ENCODE measurements around the gene CEP170B. TPM values are rescaled to one million over a fixed set of nuclear protein-coding genes. Genes with fewer than 3 reads are reported as not detected.
A peak's percentile ranks its signal among the peaks of the same experiment; 100 is the strongest.

CEP170B gene
- total RNA-seq, 3 donors from 2014 or later, result 10.1 to 14.8 (median 13.8) TPM

DNA sequence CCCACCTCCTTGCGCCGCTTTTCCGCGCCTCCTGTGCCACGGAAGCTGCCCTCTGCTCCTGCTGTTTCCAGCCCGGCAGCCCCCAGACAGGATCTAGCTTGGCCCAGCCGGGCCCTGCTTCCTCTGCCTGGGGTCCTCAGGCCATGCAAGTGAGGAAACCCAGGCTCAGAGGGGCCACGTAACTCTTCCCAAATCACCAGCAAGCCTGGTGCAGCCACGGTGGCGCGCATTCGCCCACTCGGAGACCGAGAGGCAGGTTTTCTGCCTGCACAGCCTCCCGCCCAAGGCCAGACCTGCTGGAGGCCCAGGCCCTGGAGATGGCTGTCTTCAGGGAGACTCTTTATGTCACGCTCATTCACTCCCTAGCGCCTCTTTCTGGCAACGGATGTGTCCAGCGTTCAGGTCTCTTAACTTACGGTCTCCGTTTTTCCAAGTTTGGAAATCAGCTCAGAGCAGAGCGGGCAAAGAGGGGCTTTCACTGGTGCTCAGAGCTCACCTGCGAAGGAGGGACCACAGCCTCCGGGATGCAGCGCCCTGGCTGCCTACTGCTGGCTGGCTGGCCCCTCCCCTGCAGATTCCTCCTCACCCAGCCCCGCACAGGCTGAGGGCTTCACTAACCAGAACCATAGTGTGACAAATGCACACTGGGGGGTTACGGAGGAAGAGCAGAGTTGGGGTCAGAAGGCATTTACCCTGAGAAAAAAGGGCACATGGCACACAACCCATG lies 20.6 kb upstream of the CEP170B start:
- H3K36me3 ChIP-seq, result no peaks in the 10 kb centered on the region
- intact Hi-C loops (cut with DNase I; ENCODE audit: low total_unique reads), result no loop called here
- H3K9me3 ChIP-seq, result no peaks in the 10 kb centered on the region
- TF ChIP-seq POLR2AphosphoS5 (IDR thresholded peaks at IDR 0.05) (no peak), CTCF (IDR thresholded peaks at IDR 0.05) (no peak), POLR2A (IDR thresholded peaks at IDR 0.05) (no peak)
- H3K27ac ChIP-seq, result no peak overlapping the region
- peaks cover 2 to 4% of the 10 kb centered on the region in 2 donors for H3K4me1 ChIP-seq
- peak in 1 of 2 donors; percentile 40 for DNase-seq (ENCODE audit: low spot score in 2 of 2)
- peak overlapping the region; percentile 33 to 66 (median 49) for H3K4me3 ChIP-seq
- H3K27me3 ChIP-seq, result peaks cover 0 to 17% of the 10 kb centered on the region in 2 donors

- Histone ChIP-seq H3K36me3 (no peaks in the 10 kb centered on the region), H3K9me3 (no peaks in the 10 kb centered on the region), H3K27ac (no peak overlapping the region), H3K27me3 (peaks cover 0 to 17% of the 10 kb centered on the region in 2 donors), H3K4me1 (peaks cover 2 to 4% of the 10 kb centered on the region in 2 donors), H3K4me3 (no peak overlapping the region)
- intact Hi-C loops (cut with DNase I; ENCODE audit: low total_unique reads), result no loop called here
- DNase-seq (ENCODE audit: low spot score in 2 of 2), result peak in 1 of 2 donors; percentile 34
- TF ChIP-seq POLR2AphosphoS5 (IDR thresholded peaks at IDR 0.05), result no peak
- no peak for TF ChIP-seq POLR2A (IDR thresholded peaks at IDR 0.05)
- no peak for TF ChIP-seq CTCF (IDR thresholded peaks at IDR 0.05)
These were observed 19.9 kb upstream of the CEP170B start for GRCh38 chr14:104845033-104845666.

- H3K9me3 ChIP-seq, result no peaks in the 10 kb centered on the region
- peaks cover 0 to 17% of the 10 kb centered on the region in 2 donors for H3K27me3 ChIP-seq
- no peaks in the 10 kb centered on the region for H3K36me3 ChIP-seq
- TF ChIP-seq POLR2AphosphoS5 (IDR thresholded peaks at IDR 0.05), result no peak
- TF ChIP-seq CTCF (IDR thresholded peaks at IDR 0.05), result no peak
- TF ChIP-seq POLR2A (IDR thresholded peaks at IDR 0.05), result no peak
- peaks cover 2 to 4% of the 10 kb centered on the region in 2 donors for H3K4me1 ChIP-seq
- DNase-seq (ENCODE audit: low spot score in 2 of 2), result peak in 1 of 2 donors; percentile 6
- intact Hi-C loops (cut with DNase I; ENCODE audit: low total_unique reads), result no loop called here
- H3K4me3 ChIP-seq, result no peak overlapping the region
- no peak overlapping the region for H3K27ac ChIP-seq
These were observed 19.1 kb upstream of the CEP170B start for GRCh38 chr14:104845834-104846441.

GRCh38 chr14:104852280-104852663 lies 12.8 kb upstream of the CEP170B start:
- H3K4me3 ChIP-seq, result no peak overlapping the region

More at GRCh38 chr14:104852280-104852663, 12.8 kb upstream of the CEP170B start:
- Histone ChIP-seq H3K27me3 (no peaks in the 10 kb centered on the region), H3K27ac (no peak overlapping the region), H3K4me1 (no peaks in the 10 kb centered on the region), H3K9me3 (no peaks in the 10 kb centered on the region), H3K36me3 (no peaks in the 10 kb centered on the region)
- peak in 1 of 2 donors; percentile 17 for DNase-seq (ENCODE audit: low spot score in 2 of 2)
- TF ChIP-seq CTCF (IDR thresholded peaks at IDR 0.05) (no peak), POLR2AphosphoS5 (IDR thresholded peaks at IDR 0.05) (no peak), POLR2A (IDR thresholded peaks at IDR 0.05) (no peak)
- intact Hi-C loops (cut with DNase I; ENCODE audit: low total_unique reads), result no loop called here
